GM10248 (cell line): Measurements from ENCODE around the gene TAS1R3.

Experiments
- CTCF ChIA-PET: fragments of 300-600 bp; sonication (Branson Sonifier 250); formaldehyde crosslinking; extraction: SDS; loops from one replicate; lab custom pipeline; 2021; ENCODE audit warnings: antibody characterized with exemption; lab: Yijun Ruan, JAX
- POLR2A ChIA-PET: fragments of 350-650 bp; sonication (Branson Sonifier 250); formaldehyde crosslinking; extraction: SDS; loops from one replicate; lab custom pipeline; 2020; ENCODE audit warnings: antibody characterized with exemption; lab: Yijun Ruan, JAX
- DNase-seq: peaks from one replicate; pipeline ENCODE4 v3.0.0; 2012; ENCODE audit errors: extremely low spot score
- CTCF ChIP-seq: IDR thresholded peaks from 2 replicates; pipeline ENCODE4 v1.5.1; 2012; ENCODE audit warnings: mild to moderate bottlenecking, low read depth; ENCODE audit errors: extremely low read depth, missing control alignments, control extremely low read depth

TAS1R3 gene

DNA sequence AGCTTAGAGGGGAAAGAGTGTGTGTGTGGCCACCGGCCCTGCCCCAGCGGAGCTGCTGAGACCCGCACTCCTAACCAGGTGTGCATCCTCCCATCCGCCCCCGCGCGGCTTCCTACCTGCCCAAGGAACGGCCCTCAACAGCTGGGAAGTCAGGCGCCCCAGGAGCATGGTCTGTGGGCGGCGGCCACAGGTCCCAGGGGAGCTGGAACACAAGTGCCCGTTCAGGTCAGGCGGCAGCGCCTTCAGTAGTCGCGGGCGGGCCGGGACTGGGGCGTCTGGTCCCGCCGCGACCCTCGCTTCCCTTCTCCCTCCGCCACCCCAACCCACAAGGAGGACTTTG, 43.5 kb downstream of the TAS1R3 start:
- no peak for DNase-seq
- POLR2A ChIA-PET = interaction anchor here (1.2 kb wide), 1 partner anchor 25 kb away, joined by 5 read pairs; the partner anchor contains the start of gene CCNL2
- CTCF ChIA-PET = interaction anchor here (1.0 to 3.7 kb wide), 3 partner anchors 17 to 65 kb away, joined by 3 to 20 read pairs (median 6); partner anchors contain the start of gene CCNL2
- TF ChIP-seq CTCF = no peak

GRCh38 chr1:1374929-1375662, 44.0 kb downstream of the TAS1R3 start, which contains the start of gene AURKAIP1:
Gene AURKAIP1 (minus strand): TSS chr1:1375207. CDS start chr1:1374756, 451 bp downstream.
- peak; percentile 41 for TF ChIP-seq CTCF
- ChIA-PET CTCF (interaction anchor here (0.8 to 3.7 kb wide), 5 partner anchors 11 to 65 kb away, joined by 3 to 20 read pairs (median 4); partner anchors contain the start of genes CCNL2 and MRPL20), POLR2A (interaction anchor here (0.6 to 1.2 kb wide), 4 partner anchors 24 to 144 kb away, joined by 3 to 5 read pairs (median 4); partner anchors contain the start of genes CCNL2 and SDF4)
- DNase-seq = peak; percentile 99

DNA sequence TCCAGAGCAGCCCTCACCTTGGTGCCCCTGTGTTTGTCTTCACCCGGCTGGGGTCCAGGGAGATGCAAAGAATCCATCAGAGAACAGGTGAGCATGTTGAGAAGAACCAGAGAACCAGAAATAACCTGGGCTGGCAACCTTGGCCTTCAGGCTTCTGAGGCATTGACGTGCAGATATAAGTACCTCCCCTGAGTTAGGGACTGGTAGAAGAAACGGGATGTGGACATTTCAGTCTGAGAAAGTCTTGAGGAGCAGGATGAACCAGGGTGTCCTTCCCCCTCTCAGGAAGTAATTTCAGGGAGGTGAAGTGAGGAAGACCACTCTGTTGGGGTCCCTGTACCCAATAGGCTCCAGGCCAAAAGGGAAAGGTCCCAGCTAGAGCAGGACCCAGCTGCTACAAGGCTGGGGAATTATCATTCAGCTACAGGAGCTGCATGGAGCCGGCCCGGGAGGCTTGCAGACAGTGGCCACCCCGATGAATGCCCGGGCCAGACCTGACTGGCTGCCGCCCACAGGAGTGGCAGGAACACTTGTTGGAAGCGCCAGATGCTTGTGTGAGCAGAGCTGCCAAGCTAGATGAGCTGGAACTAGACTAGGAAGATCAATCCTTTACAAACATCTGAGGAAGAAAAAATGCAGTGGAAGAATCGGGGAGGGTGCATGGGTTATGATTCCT, 45.6 kb downstream of the TAS1R3 start:
- no peak for DNase-seq
- CTCF ChIA-PET = interaction anchor here (3.7 kb wide), 1 partner anchor 23 kb away, joined by 20 read pairs; the partner anchor contains the start of gene CCNL2
- POLR2A ChIA-PET = interaction anchor here (0.5 to 1.2 kb wide), 4 partner anchors 9 to 24 kb away, joined by 3 to 7 read pairs (median 6); no protein-coding TSS in a partner anchor
- no peak for TF ChIP-seq CTCF

GRCh38 chr1:1377540-1378205, 46.6 kb downstream of the TAS1R3 start:
- DNase-seq = no peak
- POLR2A ChIA-PET = interaction anchor here (0.5 to 0.7 kb wide), 2 partner anchors 19 to 41 kb away, joined by 6 to 7 read pairs; no protein-coding TSS in a partner anchor

GRCh38 chr1:1380860-1381259, 49.8 kb downstream of the TAS1R3 start:
- POLR2A ChIA-PET = no interaction called here
- CTCF ChIA-PET = no interaction called here
- TF ChIP-seq CTCF = no peak
- no peak for DNase-seq

More at GRCh38 chr1:1377540-1378205, 46.6 kb downstream of the TAS1R3 start:
- CTCF ChIA-PET = interaction anchor here (1.1 to 1.7 kb wide), 4 partner anchors 10 to 127 kb away, joined by 4 to 7 read pairs (median 4); partner anchors contain the start of gene CCNL2
- no peak for TF ChIP-seq CTCF

- TF ChIP-seq CTCF = no peak
- no peak for DNase-seq
- CTCF ChIA-PET = no interaction called here
- POLR2A ChIA-PET = no interaction called here
Measured at GRCh38 chr1:1381294-1381693, 50.2 kb downstream of the TAS1R3 start.
